Right lobe of liver (tissue), 4 donors: ENCODE results near the gene BRD1.

Source experiments
- POLR2A ChIP-seq: fragments of 450-650 bp; IDR thresholded peaks from one replicate; pipeline ENCODE4 v1.6.1; 2017; ENCODE audit warnings: antibody characterized with exemption, mild to moderate bottlenecking
- TF ChIP-seq, protein P1 (sequence below), 4 donors: fragments of 200-600 bp in 3 of 4; fragments of 450-650 bp in 1 of 4; IDR thresholded peaks; one replicate each; pipeline versions ENCODE4 v1.5.1 to v1.8.0; 2016 to 2022; ENCODE audit warnings: antibody characterized with exemption in 4 of 4, mild to moderate bottlenecking in 2 of 4
- donor health status: DM: no; HTN: no; CAD: no.
- donor health status: DM: no; HTN: no; CAD: no.
- donor health status: DM: no; HTN: yes; CAD: no.

DNA sequence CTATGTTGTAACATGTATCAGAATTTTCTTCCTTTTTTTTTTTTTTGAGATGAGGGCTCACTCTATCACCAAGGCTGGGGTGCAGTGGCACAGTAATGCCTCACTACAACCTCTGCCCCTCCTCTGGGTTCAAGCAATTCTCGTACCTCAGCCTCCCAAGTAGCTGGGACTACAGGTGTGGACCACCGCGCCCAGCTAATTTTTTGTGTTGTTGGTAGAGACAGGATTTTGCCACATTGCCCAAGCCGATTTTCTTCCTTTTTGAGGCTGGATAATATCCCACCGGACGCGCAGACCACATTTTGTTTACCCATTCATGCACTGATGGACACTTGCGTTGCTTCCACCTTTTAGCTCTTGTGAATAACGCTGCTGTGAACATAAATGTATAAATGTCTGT, 97.0 kb downstream of the BRD1 start:
- TF ChIP-seq, protein P1, sequence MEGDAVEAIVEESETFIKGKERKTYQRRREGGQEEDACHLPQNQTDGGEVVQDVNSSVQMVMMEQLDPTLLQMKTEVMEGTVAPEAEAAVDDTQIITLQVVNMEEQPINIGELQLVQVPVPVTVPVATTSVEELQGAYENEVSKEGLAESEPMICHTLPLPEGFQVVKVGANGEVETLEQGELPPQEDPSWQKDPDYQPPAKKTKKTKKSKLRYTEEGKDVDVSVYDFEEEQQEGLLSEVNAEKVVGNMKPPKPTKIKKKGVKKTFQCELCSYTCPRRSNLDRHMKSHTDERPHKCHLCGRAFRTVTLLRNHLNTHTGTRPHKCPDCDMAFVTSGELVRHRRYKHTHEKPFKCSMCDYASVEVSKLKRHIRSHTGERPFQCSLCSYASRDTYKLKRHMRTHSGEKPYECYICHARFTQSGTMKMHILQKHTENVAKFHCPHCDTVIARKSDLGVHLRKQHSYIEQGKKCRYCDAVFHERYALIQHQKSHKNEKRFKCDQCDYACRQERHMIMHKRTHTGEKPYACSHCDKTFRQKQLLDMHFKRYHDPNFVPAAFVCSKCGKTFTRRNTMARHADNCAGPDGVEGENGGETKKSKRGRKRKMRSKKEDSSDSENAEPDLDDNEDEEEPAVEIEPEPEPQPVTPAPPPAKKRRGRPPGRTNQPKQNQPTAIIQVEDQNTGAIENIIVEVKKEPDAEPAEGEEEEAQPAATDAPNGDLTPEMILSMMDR (IDR thresholded peaks at IDR 0.05) = no peak
- TF ChIP-seq POLR2A = no peak
